Neural cell (in vitro differentiated cells): Measurements from ENCODE around the gene SERPINH1. TPM values are rescaled to one million over a fixed set of nuclear protein-coding genes. Genes with fewer than 3 reads are reported as not detected.
A peak's percentile ranks its signal among the peaks of the same experiment; 100 is the strongest.

ENCODE experiments used
- H2AFZ ChIP-seq: fragments of 200-600, 300-800 bp; sonication (generic), shearing (Covaris generic); 2 replicates; pipeline ENCODE4 v1.6.0; 2014; ENCODE audit warnings: low read depth, mild to moderate bottlenecking, antibody characterized with exemption, low read length, moderate library complexity
- H3F3A ChIP-seq: fragments of 200-600 bp; shearing (Covaris generic); 2 replicates; pipeline ENCODE4 v1.6.1; 2016; ENCODE audit warnings: mild to moderate bottlenecking, moderate library complexity, mixed read lengths, antibody characterized with exemption, low read length; ENCODE audit not compliant: insufficient read depth, poor library complexity, severe bottlenecking
- H3K27ac ChIP-seq: fragments of 200-600, 300-800 bp; sonication (generic), shearing (Covaris generic); 2 replicates; pipeline ENCODE4 v1.5.1; 2014; ENCODE audit warnings: mild to moderate bottlenecking, low read length, moderate library complexity
- H3K27me3 ChIP-seq: fragments of 300-800, 200-600 bp; sonication (generic), shearing (Covaris generic); 2 replicates; pipeline ENCODE4 v1.6.0; 2014; ENCODE audit warnings: mild to moderate bottlenecking, low read depth, low read length, moderate library complexity; ENCODE audit not compliant: insufficient read depth
- H3K36me3 ChIP-seq: fragments of 300-800, 200-600 bp; sonication (generic), shearing (Covaris generic); 2 replicates; pipeline ENCODE4 v1.5.1; 2014; ENCODE audit warnings: mild to moderate bottlenecking, antibody characterized with exemption, low read length, moderate library complexity; ENCODE audit not compliant: insufficient read depth
- H3K4me2 ChIP-seq: fragments of 300-800, 200-600 bp; sonication (generic), shearing (Covaris generic); 2 replicates; pipeline ENCODE4 v1.6.0; 2014; ENCODE audit warnings: mild to moderate bottlenecking, low read length
- H3K4me3 ChIP-seq: fragments of 300-800, 200-600 bp; sonication (generic), shearing (Covaris generic); 2 replicates; pipeline ENCODE4 v1.5.1; 2014; ENCODE audit warnings: mild to moderate bottlenecking, low read length, moderate library complexity
- H3K79me2 ChIP-seq: fragments of 200-600 bp; shearing (Covaris generic); replicated peaks from 2 replicates; pipeline ENCODE4 v1.6.0; 2014; ENCODE audit warnings: mild to moderate bottlenecking, low read length, moderate library complexity; ENCODE audit not compliant: insufficient read depth
- H3K9ac ChIP-seq: fragments of 300-800, 200-600 bp; sonication (generic), shearing (Covaris generic); 2 replicates; pipeline ENCODE4 v1.6.1; 2016; ENCODE audit warnings: mild to moderate bottlenecking, low read length, mixed read lengths
- H3K9me2 ChIP-seq: fragments of 200-600 bp; shearing (Covaris generic); 2 replicates; pipeline ENCODE4 v1.6.1; 2016; ENCODE audit warnings: mild to moderate bottlenecking, low read length, mixed read lengths; ENCODE audit not compliant: insufficient read depth
- H3K9me3 ChIP-seq: fragments of 200-600, 300-800 bp; sonication (generic), shearing (Covaris generic); 2 replicates; pipeline ENCODE4 v1.6.1; 2016; ENCODE audit warnings: mild to moderate bottlenecking, mixed run types, low read length, moderate library complexity, mixed read lengths
- H4K20me1 ChIP-seq: fragments of 200-600 bp; shearing (Covaris generic); 2 replicates; pipeline ENCODE4 v1.6.1; 2016; ENCODE audit warnings: mild to moderate bottlenecking, mixed run types; ENCODE audit not compliant: insufficient read depth
- CTCF ChIP-seq: fragments of 450-650 bp; IDR thresholded peaks from 2 replicates; pipeline ENCODE4 v1.5.1; 2014; ENCODE audit warnings: antibody characterized with exemption, mild to moderate bottlenecking, moderate library complexity; ENCODE audit not compliant: poor library complexity, severe bottlenecking
- EP300 ChIP-seq: fragments of 450-650 bp; conservative IDR thresholded peaks from 2 replicates; pipeline ENCODE4 v1.6.1; 2014; ENCODE audit warnings: antibody characterized with exemption, mild to moderate bottlenecking, moderate library complexity; ENCODE audit not compliant: poor library complexity, severe bottlenecking
- EZH2 ChIP-seq: fragments of 200-600, 300-800 bp; shearing (Covaris generic), sonication (generic); IDR thresholded peaks from 2 replicates; pipeline ENCODE4 v1.6.1; 2014; ENCODE audit warnings: antibody characterized with exemption, low read length, borderline replicate concordance, mild to moderate bottlenecking; ENCODE audit not compliant: insufficient read depth, poor library complexity, severe bottlenecking
- MXI1 ChIP-seq: fragments of 450-650 bp; conservative IDR thresholded peaks from 2 replicates; pipeline ENCODE4 v1.6.1; 2014; ENCODE audit warnings: antibody characterized with exemption, mild to moderate bottlenecking; ENCODE audit not compliant: poor library complexity, severe bottlenecking
- POLR2AphosphoS5 ChIP-seq: IDR thresholded peaks from 2 replicates; pipeline ENCODE4 v1.6.1; 2012
- RAD21 ChIP-seq: fragments of 450-650 bp; conservative IDR thresholded peaks from 2 replicates; pipeline ENCODE4 v1.6.1; 2014; ENCODE audit warnings: antibody characterized with exemption, mild to moderate bottlenecking, moderate library complexity
- SMC3 ChIP-seq: fragments of 450-650 bp; conservative IDR thresholded peaks from 2 replicates; pipeline ENCODE4 v1.6.1; 2014; ENCODE audit warnings: antibody characterized with exemption, mild to moderate bottlenecking, moderate library complexity; ENCODE audit not compliant: poor library complexity
- TAF1 ChIP-seq: IDR thresholded peaks from 2 replicates; pipeline ENCODE4 v1.6.1; 2012; ENCODE audit warnings: low read depth
- polyA plus RNA-seq: library from polyadenylated mRNA; depleted of rRNA; stranded (reverse); fragments of >200 nt; gene quantifications from 2 replicates; pipeline ENCODE4 v1.2.3, GENCODE V29; 2014
- TF ChIP-seq, protein P1 (sequence below): IDR thresholded peaks from 2 replicates; pipeline ENCODE4 v1.6.1; 2012; ENCODE audit warnings: borderline replicate concordance

Gene SERPINH1
- polyA plus RNA-seq, 1 donor from 2014 or later = 16.1 TPM

- Histone ChIP-seq H2AFZ (no peak overlapping the region), H3K27me3 (no peaks in the 10 kb centered on the region), H3K27ac (no peak overlapping the region), H3K36me3 (no peaks in the 10 kb centered on the region), H3K79me2 (no peaks in the 10 kb centered on the region), H3K4me3 (no peak overlapping the region), H3K9me3 (no peaks in the 10 kb centered on the region), H4K20me1 (no peaks in the 10 kb centered on the region), H3K9ac (no peak overlapping the region), H3K9me2 (no peaks in the 10 kb centered on the region), H3K4me2 (no peak overlapping the region), H3F3A (peaks cover 6% of the 10 kb centered on the region)
- TF ChIP-seq SMC3 (peak; percentile 95), TAF1 (no peak), CTCF (peak; percentile 93), POLR2AphosphoS5 (no peak), EP300 (no peak), EZH2 (no peak), RAD21 (peak; percentile 91), MXI1 (no peak)
- TF ChIP-seq, protein P1, sequence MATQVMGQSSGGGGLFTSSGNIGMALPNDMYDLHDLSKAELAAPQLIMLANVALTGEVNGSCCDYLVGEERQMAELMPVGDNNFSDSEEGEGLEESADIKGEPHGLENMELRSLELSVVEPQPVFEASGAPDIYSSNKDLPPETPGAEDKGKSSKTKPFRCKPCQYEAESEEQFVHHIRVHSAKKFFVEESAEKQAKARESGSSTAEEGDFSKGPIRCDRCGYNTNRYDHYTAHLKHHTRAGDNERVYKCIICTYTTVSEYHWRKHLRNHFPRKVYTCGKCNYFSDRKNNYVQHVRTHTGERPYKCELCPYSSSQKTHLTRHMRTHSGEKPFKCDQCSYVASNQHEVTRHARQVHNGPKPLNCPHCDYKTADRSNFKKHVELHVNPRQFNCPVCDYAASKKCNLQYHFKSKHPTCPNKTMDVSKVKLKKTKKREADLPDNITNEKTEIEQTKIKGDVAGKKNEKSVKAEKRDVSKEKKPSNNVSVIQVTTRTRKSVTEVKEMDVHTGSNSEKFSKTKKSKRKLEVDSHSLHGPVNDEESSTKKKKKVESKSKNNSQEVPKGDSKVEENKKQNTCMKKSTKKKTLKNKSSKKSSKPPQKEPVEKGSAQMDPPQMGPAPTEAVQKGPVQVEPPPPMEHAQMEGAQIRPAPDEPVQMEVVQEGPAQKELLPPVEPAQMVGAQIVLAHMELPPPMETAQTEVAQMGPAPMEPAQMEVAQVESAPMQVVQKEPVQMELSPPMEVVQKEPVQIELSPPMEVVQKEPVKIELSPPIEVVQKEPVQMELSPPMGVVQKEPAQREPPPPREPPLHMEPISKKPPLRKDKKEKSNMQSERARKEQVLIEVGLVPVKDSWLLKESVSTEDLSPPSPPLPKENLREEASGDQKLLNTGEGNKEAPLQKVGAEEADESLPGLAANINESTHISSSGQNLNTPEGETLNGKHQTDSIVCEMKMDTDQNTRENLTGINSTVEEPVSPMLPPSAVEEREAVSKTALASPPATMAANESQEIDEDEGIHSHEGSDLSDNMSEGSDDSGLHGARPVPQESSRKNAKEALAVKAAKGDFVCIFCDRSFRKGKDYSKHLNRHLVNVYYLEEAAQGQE = no peak
These were observed 29.6 kb upstream of the SERPINH1 start for GRCh38 chr11:75532200-75533048.

DNA sequence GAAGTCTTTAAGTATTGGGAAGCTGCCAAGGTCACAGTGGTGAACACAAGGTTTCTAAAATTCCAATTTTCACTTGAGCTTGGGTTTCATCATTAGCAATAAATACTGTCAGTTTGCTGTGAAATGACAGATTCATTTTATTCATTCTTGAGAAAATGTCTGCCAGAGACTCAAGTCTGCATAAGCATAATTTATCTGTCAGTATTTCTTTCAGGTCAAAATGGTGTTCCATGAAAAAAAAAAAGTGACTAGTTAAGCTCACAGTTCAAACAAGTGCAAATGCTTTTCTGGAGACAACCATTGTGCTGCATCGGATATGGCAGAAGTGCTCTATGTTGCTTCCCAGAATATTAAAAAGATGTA lies 28.2 kb upstream of the SERPINH1 start:
- peak overlapping the region; percentile 35 for H3K4me3 ChIP-seq
- peak overlapping the region; percentile 16 for H2AFZ ChIP-seq
- peak overlapping the region; percentile 70 for H3K27ac ChIP-seq
- TF ChIP-seq POLR2AphosphoS5 (peak; percentile 52), EP300 (peak; percentile 93), MXI1 (no peak)
- TF ChIP-seq, protein P1 = no peak
- no peaks in the 10 kb centered on the region for H3K9me3 ChIP-seq
- no peaks in the 10 kb centered on the region for H3K9me2 ChIP-seq
- H3K9ac ChIP-seq = peak overlapping the region; percentile 27
- H3K36me3 ChIP-seq = no peaks in the 10 kb centered on the region
- H3F3A ChIP-seq = peaks cover 6% of the 10 kb centered on the region
- H4K20me1 ChIP-seq = no peaks in the 10 kb centered on the region
- H3K4me2 ChIP-seq = no peak overlapping the region
- H3K27me3 ChIP-seq = no peaks in the 10 kb centered on the region
- H3K79me2 ChIP-seq = no peaks in the 10 kb centered on the region
